Parathyroid adenoma (tissue), 2 donors: ENCODE data around the gene TENM4.

Source experiments
- H2AFZ ChIP-seq: fragments of 300-600 bp; sonication (generic); one replicate; pipeline ENCODE4 v1.7.0; 2017; ENCODE audit warnings: antibody characterized with exemption, mild to moderate bottlenecking
- H3K27ac ChIP-seq: fragments of 300-600 bp; sonication (generic); one replicate; pipeline ENCODE4 v1.7.0; 2017
- H3K27me3 ChIP-seq: fragments of 300-600 bp; sonication (generic); one replicate; pipeline ENCODE4 v1.7.0; 2017; ENCODE audit warnings: low read length; ENCODE audit not compliant: control insufficient read depth, insufficient read depth
- H3K36me3 ChIP-seq: fragments of 300-600 bp; sonication (generic); one replicate; pipeline ENCODE4 v1.7.0; 2017; ENCODE audit warnings: low read length; ENCODE audit not compliant: control insufficient read depth, insufficient read depth
- H3K4me1 ChIP-seq: fragments of 300-600 bp; sonication (generic); one replicate; pipeline ENCODE4 v1.7.0; 2017; ENCODE audit warnings: control low read depth
- H3K4me2 ChIP-seq: fragments of 300-600 bp; sonication (generic); one replicate; pipeline ENCODE4 v1.7.0; 2017; ENCODE audit warnings: low read length
- H3K4me3 ChIP-seq: fragments of 300-600 bp; sonication (generic); one replicate; pipeline ENCODE4 v1.7.0; 2017; ENCODE audit warnings: low read depth, low read length
- H3K79me2 ChIP-seq: fragments of 300-600 bp; sonication (generic); one replicate; pipeline ENCODE4 v1.7.0; 2017; ENCODE audit warnings: control low read depth
- H3K9ac ChIP-seq: fragments of 300-600 bp; sonication (generic); one replicate; pipeline ENCODE4 v1.7.0; 2017; ENCODE audit warnings: mild to moderate bottlenecking
- H3K9me3 ChIP-seq: fragments of 300-600 bp; sonication (generic); one replicate; pipeline ENCODE4 v1.7.0; 2017; ENCODE audit warnings: low read length; ENCODE audit not compliant: control insufficient read depth
- TF ChIP-seq, protein P1 (sequence below): fragments of 300-600 bp; sonication (generic); IDR thresholded peaks from one replicate; pipeline ENCODE4 v1.7.0; 2017; ENCODE audit warnings: antibody characterized with exemption, mild to moderate bottlenecking
- donor health status: primary hyperparathyroidism.

Gene TENM4

DNA sequence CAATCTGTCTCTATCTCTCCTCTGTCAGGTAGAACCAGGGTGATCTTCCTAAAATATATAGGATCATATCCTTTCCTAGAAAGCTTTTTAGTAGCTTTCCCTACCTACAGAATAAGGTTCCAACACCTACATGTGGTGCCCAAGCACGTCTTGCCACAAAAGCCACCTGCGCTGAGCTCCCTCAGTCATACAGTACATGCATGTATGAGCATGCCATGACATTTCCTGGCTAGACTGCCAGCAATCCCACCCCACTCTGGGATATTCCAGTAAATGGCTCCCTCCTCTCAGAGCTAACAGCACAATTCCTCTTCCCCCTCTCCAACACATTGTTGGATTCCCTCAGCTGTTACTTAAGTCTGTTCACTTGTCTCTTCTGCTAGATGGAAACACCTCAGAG lies 398.0 kb downstream of the TENM4 start:
- Histone ChIP-seq H3K4me3 (no peak overlapping the region), H3K9me3 (no peaks in the 10 kb centered on the region), H3K79me2 (no peaks in the 10 kb centered on the region), H3K9ac (no peak overlapping the region), H3K27ac (no peak overlapping the region), H3K4me2 (no peak overlapping the region), H3K4me1 (no peaks in the 10 kb centered on the region), H2AFZ (no peak overlapping the region), H3K36me3 (no peaks in the 10 kb centered on the region), H3K27me3 (no peaks in the 10 kb centered on the region)
- TF ChIP-seq, protein P1, sequence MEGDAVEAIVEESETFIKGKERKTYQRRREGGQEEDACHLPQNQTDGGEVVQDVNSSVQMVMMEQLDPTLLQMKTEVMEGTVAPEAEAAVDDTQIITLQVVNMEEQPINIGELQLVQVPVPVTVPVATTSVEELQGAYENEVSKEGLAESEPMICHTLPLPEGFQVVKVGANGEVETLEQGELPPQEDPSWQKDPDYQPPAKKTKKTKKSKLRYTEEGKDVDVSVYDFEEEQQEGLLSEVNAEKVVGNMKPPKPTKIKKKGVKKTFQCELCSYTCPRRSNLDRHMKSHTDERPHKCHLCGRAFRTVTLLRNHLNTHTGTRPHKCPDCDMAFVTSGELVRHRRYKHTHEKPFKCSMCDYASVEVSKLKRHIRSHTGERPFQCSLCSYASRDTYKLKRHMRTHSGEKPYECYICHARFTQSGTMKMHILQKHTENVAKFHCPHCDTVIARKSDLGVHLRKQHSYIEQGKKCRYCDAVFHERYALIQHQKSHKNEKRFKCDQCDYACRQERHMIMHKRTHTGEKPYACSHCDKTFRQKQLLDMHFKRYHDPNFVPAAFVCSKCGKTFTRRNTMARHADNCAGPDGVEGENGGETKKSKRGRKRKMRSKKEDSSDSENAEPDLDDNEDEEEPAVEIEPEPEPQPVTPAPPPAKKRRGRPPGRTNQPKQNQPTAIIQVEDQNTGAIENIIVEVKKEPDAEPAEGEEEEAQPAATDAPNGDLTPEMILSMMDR: no peak

DNA sequence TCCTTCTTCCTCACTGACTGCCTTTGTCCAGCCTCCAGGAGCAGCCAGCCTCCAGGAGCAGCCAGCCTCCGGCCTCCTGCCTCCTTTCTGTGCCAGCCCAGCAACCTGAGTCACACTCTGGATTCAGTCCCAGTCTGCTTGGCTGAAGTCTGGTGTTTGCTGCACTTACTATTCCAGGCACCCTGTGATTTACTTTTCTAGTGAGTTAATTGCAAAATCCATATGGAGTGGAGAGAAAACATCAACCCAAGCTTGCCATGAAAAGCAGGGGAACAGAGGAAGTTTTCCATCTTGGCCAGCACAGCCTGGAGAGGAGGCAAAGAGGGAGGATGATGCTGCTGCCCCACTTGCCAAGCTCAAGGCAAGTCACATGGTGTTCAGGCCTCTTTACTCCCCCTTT lies 400.5 kb downstream of the TENM4 start:
- no peaks in the 10 kb centered on the region for H3K79me2 ChIP-seq
- H3K27me3 ChIP-seq: no peaks in the 10 kb centered on the region
- TF ChIP-seq, protein P1: no peak
- no peak overlapping the region for H3K4me2 ChIP-seq
- H3K27ac ChIP-seq: no peak overlapping the region
- no peak overlapping the region for H3K9ac ChIP-seq
- no peak overlapping the region for H2AFZ ChIP-seq
- H3K4me1 ChIP-seq: no peaks in the 10 kb centered on the region
- H3K9me3 ChIP-seq: no peaks in the 10 kb centered on the region
- no peak overlapping the region for H3K4me3 ChIP-seq
- H3K36me3 ChIP-seq: no peaks in the 10 kb centered on the region

DNA sequence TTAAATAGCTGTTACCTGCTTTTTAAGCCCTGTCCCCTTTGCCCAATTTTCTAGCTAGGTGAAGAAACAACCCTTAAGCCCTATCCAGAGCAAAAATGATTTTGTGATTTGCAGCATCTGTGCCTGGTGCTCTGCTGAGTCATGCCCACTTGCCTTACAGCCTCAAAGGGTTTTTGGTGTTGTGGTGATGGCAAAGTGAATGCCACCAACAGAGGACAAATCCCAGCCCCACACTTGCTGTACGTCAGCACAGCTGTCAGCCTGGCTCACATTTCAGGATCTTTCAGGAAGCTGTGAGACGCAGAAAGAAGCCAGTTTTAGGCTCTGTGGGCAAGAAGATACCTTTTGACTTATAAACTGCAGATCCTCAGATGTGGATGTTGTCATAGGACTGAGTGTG lies 401.7 kb downstream of the TENM4 start:
- H3K4me3 ChIP-seq: no peak overlapping the region

DNA sequence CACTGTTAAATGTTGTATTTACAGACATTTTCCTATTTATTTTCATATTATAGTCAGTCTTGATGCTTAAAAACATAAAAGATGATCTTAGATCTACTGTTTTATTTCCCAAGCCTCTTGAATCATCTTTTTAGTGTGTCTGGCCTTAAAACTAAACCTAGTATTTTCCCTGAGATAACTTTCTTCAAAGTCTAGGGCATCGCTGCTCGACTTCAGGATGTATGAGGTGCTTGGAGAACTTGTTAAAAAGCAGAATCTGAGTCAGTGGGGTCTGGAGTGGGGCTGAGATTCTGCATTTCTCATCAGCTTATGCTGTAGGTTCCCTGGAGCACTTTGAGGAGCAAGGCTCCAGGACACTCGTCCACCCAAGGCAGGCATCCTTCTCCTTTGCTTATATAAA lies 404.9 kb downstream of the TENM4 start:
- H3K36me3 ChIP-seq: no peaks in the 10 kb centered on the region
- H3K4me2 ChIP-seq: no peak overlapping the region
- H3K4me1 ChIP-seq: no peaks in the 10 kb centered on the region
- H3K79me2 ChIP-seq: no peaks in the 10 kb centered on the region
- TF ChIP-seq, protein P1: no peak
- H2AFZ ChIP-seq: no peak overlapping the region
- H3K9me3 ChIP-seq: no peaks in the 10 kb centered on the region
- no peak overlapping the region for H3K4me3 ChIP-seq
- H3K27me3 ChIP-seq: no peaks in the 10 kb centered on the region
- H3K27ac ChIP-seq: no peak overlapping the region
- H3K9ac ChIP-seq: no peak overlapping the region

More for the DNA sequence above, 401.7 kb downstream of the TENM4 start:
- H3K4me2 ChIP-seq: no peak overlapping the region
- no peaks in the 10 kb centered on the region for H3K79me2 ChIP-seq
- no peak overlapping the region for H3K27ac ChIP-seq
- TF ChIP-seq, protein P1: no peak
- H3K4me1 ChIP-seq: no peaks in the 10 kb centered on the region
- H2AFZ ChIP-seq: no peak overlapping the region
- H3K36me3 ChIP-seq: no peaks in the 10 kb centered on the region
- H3K9me3 ChIP-seq: no peaks in the 10 kb centered on the region
- no peak overlapping the region for H3K9ac ChIP-seq
- H3K27me3 ChIP-seq: no peaks in the 10 kb centered on the region

DNA sequence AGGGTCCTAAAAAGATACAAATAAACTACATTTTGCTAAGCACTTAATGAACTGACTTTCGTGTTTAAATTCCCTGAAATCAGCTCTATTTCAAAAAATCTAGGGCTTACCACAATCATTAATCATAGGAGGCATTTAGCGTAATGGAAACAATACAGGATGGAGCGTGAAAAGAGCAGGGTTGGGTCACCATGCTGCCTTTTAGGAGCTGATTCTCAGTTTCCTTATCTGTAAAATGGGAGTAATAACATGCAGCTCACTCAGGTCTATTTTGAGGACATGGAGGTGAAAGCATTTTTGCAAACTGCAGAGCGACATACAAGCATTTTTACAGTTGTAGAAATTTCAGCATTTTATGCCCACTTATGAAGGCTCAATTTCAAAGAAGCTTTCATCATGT lies 407.0 kb downstream of the TENM4 start:
- Histone ChIP-seq H3K27me3 (no peaks in the 10 kb centered on the region), H3K4me3 (no peak overlapping the region), H3K4me1 (no peaks in the 10 kb centered on the region), H3K4me2 (no peak overlapping the region), H3K9ac (no peak overlapping the region), H3K79me2 (no peaks in the 10 kb centered on the region), H3K27ac (no peak overlapping the region), H3K9me3 (no peaks in the 10 kb centered on the region), H3K36me3 (no peaks in the 10 kb centered on the region), H2AFZ (no peak overlapping the region)
- TF ChIP-seq, protein P1: no peak
